ENCODE results near the gene TIMM13.
A peak's percentile ranks its signal among the peaks of the same experiment; 100 is the strongest.

TIMM13 gene

DNA sequence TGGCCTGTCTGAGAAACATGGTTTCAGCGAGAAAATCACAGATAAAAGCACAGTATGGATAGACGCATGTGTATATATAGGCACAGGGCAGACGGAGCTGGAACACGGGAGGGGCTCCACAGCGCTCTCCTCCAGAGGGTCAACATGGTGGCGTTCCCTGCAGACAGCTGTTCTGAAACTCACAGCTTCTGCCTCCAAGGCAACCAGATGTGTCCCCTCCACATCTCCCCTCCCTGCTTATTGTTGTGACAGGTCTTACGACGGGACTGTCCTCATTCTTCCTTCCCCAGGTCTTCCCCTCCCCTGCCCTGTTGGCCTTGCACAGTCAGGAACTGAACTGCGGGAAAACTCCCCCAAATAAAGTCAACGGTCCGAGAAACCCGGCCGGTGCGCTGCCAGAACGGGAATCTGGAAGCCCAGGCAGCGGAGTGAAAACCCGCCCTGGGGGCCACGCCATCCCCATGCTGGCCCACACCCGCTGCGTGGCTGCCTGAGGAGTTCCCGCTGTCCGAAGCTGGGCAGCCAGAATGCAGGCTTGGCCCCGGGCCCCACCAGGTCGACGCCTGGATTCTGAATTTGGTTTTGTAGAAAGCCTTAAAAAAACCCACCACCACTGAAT lies 2.6 kb upstream of the TIMM13 start:
- H3K4me2 ChIP-seq (ENCODE audit: low read length): no peak overlapping the region
- H3K27me3 ChIP-seq (ENCODE audit: control insufficient read depth, insufficient read depth, low read length): no peaks in the 10 kb centered on the region
- TF ChIP-seq CTCF (IDR thresholded peaks at IDR 0.05): no peak
- no peak overlapping the region for H2AFZ ChIP-seq
- no peaks in the 10 kb centered on the region for H3K36me3 ChIP-seq (ENCODE audit: control insufficient read depth, insufficient read depth, low read length)
- no peaks in the 10 kb centered on the region for H3K9me3 ChIP-seq (ENCODE audit: control insufficient read depth, low read length)
- no peak overlapping the region for H3K27ac ChIP-seq
- no peak overlapping the region for H3K4me3 ChIP-seq (ENCODE audit: low read depth, low read length)
- peaks cover 21% of the 10 kb centered on the region for H3K79me2 ChIP-seq
- H3K4me1 ChIP-seq: peaks cover 6% of the 10 kb centered on the region
- no peak overlapping the region for H3K9ac ChIP-seq

DNA sequence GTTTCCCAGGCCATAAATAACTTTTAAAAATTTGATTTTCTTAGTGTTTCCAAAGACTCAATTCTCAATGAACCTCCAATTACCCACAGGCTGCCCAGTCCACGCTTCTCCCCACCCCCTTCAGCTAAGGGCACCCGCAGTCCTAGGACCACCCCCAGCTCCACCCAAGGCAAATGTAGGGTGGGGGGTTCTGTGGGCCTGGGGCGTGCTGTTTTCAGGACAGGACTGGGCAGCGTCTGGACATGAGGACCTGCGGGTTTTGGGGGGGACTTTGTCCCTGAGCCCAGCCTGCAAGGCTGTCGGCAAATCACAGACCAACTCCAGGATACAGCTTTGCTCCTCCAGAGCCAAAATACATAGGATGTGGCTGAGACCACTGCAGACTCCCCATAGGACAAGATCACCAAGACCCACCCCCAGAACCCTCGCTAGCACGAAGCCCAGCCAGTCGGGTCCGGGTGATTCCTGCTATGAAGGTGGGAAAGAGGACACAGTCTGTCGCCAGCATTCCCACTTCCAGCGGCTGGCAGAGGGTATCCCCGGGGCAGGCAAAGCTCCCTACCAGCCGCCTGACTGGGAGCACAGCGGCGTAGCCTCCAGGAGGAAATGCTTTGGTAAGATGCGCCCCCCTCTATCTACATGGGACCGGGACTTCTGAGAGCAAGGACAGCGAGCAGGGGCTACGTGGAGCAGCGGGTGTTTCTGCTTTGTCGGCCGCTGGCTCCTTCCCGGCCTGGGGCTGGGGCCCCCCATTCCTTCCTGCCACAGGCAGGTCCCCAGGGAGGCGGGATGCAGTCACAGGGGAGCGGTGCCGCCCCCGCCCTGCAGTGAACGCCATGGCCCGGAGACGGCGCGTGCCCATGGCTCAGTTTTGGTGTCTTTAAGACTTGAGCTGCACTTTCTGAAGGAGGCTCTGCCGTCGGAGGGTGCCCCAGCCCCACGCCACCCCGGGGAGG lies 1.6 kb upstream of the TIMM13 start:
- Histone ChIP-seq H3K79me2 (peaks cover 22% of the 10 kb centered on the region), H3K9ac (no peak overlapping the region)

GRCh38 chr19:2428321-2428690 lies 920 bp upstream of the TIMM13 start:
- peak overlapping the region; percentile 97 for H3K27ac ChIP-seq
- peak overlapping the region; percentile 93 for H3K4me2 ChIP-seq (ENCODE audit: low read length)
- peaks cover 6% of the 10 kb centered on the region for H3K4me1 ChIP-seq
- TF ChIP-seq CTCF (IDR thresholded peaks at IDR 0.05): no peak
- H3K4me3 ChIP-seq (ENCODE audit: low read depth, low read length): peak overlapping the region; percentile 99
- no peak overlapping the region for H3K9ac ChIP-seq
- peak overlapping the region; percentile 88 for H2AFZ ChIP-seq
- H3K36me3 ChIP-seq (ENCODE audit: control insufficient read depth, insufficient read depth, low read length): no peaks in the 10 kb centered on the region
- no peaks in the 10 kb centered on the region for H3K9me3 ChIP-seq (ENCODE audit: control insufficient read depth, low read length)
- H3K79me2 ChIP-seq: peaks cover 22% of the 10 kb centered on the region
- H3K27me3 ChIP-seq (ENCODE audit: control insufficient read depth, insufficient read depth, low read length): no peaks in the 10 kb centered on the region

More for the DNA sequence above, 1.6 kb upstream of the TIMM13 start:
- H3K27me3 ChIP-seq (ENCODE audit: control insufficient read depth, insufficient read depth, low read length): no peaks in the 10 kb centered on the region
- no peak overlapping the region for H3K4me3 ChIP-seq (ENCODE audit: low read depth, low read length)
- H3K4me2 ChIP-seq (ENCODE audit: low read length): no peak overlapping the region
- no peak for TF ChIP-seq CTCF (IDR thresholded peaks at IDR 0.05)
- H3K9me3 ChIP-seq (ENCODE audit: control insufficient read depth, low read length): no peaks in the 10 kb centered on the region
- peaks cover 6% of the 10 kb centered on the region for H3K4me1 ChIP-seq
- no peak overlapping the region for H2AFZ ChIP-seq
- no peaks in the 10 kb centered on the region for H3K36me3 ChIP-seq (ENCODE audit: control insufficient read depth, insufficient read depth, low read length)
- no peak overlapping the region for H3K27ac ChIP-seq

DNA sequence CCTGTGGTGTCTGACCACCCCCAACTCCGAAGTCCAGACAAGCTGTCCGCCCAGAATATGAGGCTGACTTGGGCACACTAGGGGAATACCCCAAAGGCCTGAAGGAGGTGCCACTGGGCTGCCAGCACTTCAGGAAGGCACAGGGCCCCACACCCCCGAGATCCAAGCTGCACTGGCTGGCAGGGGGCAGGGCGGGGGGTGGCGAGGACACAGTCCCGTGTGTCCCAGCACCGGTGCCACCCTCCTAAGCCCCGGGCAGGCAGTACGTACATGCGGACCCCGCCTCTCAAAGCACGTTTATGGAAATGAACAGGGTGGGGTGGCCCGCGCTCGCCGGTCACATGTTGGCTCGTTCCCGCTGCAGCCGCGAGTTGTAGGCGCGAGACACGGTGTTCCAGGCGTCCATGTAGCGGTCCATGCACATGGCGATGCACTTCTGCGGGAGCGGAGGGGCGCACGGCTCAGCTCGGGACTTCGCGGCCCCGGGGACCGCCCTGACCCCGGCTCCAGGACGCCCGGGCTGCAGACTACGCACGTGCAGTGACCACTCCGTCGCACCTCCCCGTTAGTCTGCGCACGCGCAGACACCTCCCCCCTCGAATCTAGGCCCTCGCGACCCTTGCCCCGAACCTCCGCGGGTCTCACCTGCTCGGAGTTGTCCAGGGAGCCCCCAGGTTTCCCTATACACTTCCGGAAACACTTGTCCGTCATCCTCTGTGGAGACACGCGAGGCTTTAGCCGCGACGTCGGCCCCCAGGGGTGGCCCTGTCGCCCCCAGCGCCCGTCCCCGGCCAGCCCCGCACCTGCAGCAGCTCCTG lies 566 bp downstream of the TIMM13 start:
- Histone ChIP-seq H3K4me3 (ENCODE audit: low read depth, low read length) (peak overlapping the region; percentile 99), H2AFZ (peak overlapping the region; percentile 88), H3K79me2 (peaks cover 26% of the 10 kb centered on the region), H3K27me3 (ENCODE audit: control insufficient read depth, insufficient read depth, low read length) (no peaks in the 10 kb centered on the region), H3K4me1 (peaks cover 6% of the 10 kb centered on the region), H3K9me3 (ENCODE audit: control insufficient read depth, low read length) (no peaks in the 10 kb centered on the region), H3K9ac (peak overlapping the region; percentile 82), H3K36me3 (ENCODE audit: control insufficient read depth, insufficient read depth, low read length) (no peaks in the 10 kb centered on the region), H3K4me2 (ENCODE audit: low read length) (peak overlapping the region; percentile 93), H3K27ac (peak overlapping the region; percentile 97)
- no peak for TF ChIP-seq CTCF (IDR thresholded peaks at IDR 0.05)
